GM19351 (cell line): Measurements from ENCODE around the gene ATP5F1A.

Source experiments
- ATAC-seq: cut with Tn5 transposase; IDR thresholded peaks from one replicate; pipeline ENCODE4 v1.9.1; 2021; ENCODE audit warnings: mild to moderate bottlenecking, moderate library complexity; ENCODE audit not compliant: unreplicated experiment

The ATP5F1A gene

GRCh38 chr18:46073474-46074331 lies 24.4 kb downstream of the ATP5F1A start:
- ATAC-seq = no peak

DNA sequence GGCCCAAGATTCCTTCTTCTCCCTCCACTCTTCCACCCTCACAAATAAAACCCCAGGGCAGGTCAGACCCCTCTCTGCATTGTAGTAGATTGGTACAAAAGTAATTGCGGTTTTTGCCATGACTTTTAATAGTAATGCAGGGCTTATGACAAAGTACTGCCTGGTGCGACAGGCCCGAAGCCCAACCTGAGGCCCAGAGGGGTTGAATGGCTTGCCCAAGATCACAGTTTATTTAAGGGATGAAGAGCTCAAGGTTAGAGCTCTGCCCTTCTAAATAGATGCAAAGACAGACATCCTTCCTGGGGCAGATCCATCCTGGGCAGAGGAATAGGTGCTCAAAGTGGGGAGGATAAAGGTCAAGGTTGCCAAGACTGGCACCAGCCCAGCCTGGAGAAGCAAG lies 25.1 kb downstream of the ATP5F1A start:
- no peak for ATAC-seq

DNA sequence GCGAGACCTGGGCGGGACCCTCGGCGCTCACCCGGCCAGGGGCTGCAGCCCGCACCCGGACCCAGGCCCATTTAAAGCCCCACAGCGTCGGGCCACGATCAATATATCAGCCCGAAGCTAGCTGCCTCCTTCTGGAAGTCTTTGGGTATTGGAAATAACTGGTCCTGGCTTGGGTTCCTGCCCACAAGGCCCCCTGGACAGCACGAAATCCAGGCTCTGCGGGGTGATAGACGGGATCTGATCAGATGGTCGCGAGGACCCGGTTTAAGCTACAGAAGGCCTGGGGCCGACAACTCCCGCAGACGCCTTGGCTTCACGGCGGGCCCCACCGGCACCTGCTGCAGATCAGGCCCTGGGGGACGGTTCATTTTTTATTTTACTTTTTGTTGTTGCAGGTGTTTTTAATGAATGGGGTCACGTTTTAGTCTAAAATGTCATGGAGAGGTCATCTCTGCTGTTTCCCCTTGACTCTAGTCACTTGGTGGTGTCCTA lies 25.7 kb downstream of the ATP5F1A start:
- ATAC-seq = no peak

- peak; percentile 49 for ATAC-seq
Observed at GRCh38 chr18:46071653-46072375, 26.3 kb downstream of the ATP5F1A start, which contains the start of gene PSTPIP2. Gene PSTPIP2 (minus strand): TSS chr18:46072260. CDS start chr18:46072188, 72 bp downstream.

DNA sequence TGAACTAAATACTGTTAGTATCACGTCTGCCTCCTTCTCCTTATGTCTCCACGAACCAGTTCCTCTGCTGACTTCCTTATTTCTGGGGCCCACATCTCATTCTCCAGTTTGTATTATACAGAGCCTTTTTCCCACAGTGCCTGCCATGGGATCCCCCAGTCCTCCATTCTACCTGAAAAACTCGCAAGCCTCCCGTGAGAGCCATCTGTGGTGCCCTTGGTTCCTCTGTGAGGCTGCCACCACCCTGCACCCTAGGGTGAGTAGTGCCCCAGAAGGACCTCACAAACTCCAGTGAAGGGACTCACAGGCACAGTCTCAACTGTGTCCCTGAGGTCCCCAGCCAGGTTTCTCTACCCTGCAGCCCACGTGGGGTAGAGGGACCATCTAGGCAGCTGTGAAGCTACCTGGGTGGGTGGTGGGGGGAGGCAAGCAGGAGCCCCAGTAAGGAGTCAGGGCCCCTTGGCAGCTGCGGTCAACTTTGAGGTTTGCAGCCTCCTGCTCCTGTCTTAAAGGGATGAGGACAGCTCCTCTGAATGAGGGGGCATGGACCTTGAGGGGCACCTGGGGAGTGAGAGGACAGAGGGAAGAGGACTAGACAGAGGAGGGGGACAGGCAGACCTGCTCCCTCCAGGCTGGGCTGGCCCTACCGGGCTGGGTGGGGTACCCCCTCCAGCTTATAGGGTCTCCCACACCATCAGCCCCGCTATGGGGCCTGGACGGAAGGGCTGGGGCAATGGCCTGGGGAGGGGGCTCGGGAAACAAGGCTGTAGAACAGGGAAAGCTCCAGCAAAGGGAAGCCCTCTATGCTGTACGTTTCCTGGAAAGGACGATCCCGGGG lies 27.1 kb downstream of the ATP5F1A start:
- ATAC-seq = no peak

GRCh38 chr18:46070232-46070631 lies 27.9 kb downstream of the ATP5F1A start:
- no peak for ATAC-seq

DNA sequence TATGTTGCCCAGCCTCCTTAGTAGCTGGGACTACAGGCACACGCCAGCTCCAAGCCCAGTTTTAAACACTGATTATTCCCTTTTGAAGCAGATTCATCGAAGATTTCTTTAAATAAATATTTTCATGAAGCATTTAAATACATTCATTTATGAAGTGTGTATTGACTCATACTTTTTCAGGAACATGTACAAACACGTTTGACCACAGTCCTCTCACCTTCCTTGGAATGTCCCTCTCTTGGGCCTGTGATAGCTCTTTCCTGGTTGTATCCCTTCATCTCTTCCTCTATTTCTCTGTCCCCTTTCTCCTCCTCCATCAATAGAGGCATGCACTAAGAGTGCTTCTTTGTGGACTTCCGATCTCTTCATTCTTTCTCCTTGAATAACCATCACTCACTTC lies 28.6 kb downstream of the ATP5F1A start:
- no peak for ATAC-seq

DNA sequence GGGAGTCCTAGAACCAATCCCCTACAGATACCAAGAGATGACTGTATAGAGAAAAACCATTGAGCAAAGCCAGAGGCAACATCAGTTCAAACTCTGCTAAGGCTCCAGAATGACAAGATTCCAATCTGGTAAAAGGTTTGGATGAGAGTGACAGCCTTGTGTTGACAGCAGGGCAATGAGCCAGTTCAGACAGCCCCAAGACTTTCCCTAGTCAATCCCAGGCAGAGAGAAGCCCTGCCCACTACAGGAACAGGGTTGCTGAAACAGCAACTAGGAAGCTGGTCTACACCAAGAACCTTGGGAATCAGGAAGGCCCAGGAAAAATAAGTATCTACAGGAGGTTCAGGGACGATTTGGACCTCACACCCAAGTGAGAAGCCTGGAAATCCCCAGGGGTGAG lies 29.3 kb downstream of the ATP5F1A start:
- ATAC-seq = no peak

DNA sequence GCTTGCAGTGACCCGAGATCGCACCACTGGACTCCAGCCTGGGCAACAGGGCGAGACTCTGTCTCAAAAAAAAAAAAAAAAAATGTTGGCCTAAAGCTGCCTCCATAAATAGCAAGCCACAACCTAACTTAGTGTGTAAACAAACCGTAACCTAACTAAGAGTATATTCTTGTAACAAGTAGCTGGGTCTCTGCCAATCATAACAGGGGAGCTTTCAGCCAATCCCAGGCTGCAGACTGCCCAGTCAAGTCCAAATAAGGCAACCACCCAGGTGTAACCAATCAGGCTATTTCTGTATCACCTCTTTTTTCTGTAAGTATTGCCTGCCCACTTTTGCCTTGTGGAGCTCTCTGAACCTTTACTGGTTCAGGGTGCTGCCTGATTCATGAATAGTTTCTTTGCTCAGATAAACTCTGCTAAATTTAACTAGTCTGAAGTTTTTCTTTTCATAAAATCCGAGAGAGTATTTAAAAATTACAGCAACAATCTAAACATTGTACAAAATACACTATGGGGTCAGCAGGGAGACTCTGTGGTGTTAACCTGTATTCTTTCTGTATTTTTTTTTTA lies 30.6 kb downstream of the ATP5F1A start:
- ATAC-seq = no peak

DNA sequence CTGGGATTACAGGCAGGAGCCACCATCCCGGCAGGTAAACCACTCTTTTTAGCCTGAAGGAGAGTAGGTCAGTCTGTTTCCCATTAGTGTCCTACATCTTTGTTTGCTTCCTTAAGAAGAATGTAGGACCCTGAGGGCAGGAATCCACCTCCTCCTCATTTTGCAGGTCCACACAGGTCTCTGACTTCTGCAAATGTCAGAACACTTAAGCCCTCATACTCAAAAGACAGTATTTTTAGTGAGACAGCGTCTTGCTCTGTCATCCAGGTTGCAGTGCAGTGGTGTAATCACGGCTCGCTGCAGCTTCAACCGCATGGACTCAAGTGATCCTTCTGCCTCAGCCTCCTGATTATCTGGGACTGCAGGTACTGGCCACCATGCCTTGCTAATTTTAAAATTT lies 35.3 kb downstream of the ATP5F1A start:
- ATAC-seq = no peak

GRCh38 chr18:46061796-46062195 lies 36.3 kb downstream of the ATP5F1A start:
- ATAC-seq = no peak

DNA sequence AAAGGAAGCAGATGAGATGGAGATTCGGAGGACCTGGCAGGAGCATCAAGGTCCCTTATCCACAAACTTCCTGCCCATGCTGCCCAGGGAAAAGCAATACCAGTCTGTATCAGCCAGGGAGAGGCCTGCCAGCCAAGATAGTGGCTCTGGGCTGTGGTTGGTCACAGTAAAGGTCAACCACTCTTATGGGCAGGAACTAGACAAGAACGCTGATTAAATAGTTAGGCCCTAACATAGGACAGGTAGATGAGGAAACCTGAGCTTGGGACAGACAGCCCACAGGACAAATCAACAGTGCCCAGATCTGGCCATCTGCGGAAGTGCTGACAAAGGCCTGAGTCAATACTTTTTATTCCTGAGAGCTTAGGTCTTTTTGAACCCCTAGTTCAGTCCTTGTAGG lies 36.7 kb downstream of the ATP5F1A start:
- no peak for ATAC-seq

- no peak for ATAC-seq
Observed at GRCh38 chr18:46060359-46060841, 37.7 kb downstream of the ATP5F1A start.

DNA sequence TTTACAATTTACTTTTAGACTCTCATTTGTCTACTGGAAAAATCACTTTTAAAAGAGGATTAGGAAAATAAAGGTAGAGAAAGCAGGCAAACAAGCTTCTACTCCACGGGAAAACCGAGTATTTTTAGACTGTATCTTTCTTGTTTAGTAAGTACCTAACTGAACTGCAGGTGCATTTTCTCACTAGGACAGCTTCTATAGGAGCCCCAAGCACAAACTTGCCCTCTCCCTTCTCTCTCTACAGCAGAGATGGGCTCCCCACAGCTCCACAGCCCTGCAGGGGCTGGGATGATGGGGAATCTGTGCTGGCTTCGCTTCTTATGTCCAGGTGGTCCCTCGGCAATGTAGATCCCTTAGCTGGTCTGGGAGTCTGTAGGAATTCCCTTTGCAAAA lies 42.3 kb downstream of the ATP5F1A start:
- ATAC-seq = peak; percentile 46

DNA sequence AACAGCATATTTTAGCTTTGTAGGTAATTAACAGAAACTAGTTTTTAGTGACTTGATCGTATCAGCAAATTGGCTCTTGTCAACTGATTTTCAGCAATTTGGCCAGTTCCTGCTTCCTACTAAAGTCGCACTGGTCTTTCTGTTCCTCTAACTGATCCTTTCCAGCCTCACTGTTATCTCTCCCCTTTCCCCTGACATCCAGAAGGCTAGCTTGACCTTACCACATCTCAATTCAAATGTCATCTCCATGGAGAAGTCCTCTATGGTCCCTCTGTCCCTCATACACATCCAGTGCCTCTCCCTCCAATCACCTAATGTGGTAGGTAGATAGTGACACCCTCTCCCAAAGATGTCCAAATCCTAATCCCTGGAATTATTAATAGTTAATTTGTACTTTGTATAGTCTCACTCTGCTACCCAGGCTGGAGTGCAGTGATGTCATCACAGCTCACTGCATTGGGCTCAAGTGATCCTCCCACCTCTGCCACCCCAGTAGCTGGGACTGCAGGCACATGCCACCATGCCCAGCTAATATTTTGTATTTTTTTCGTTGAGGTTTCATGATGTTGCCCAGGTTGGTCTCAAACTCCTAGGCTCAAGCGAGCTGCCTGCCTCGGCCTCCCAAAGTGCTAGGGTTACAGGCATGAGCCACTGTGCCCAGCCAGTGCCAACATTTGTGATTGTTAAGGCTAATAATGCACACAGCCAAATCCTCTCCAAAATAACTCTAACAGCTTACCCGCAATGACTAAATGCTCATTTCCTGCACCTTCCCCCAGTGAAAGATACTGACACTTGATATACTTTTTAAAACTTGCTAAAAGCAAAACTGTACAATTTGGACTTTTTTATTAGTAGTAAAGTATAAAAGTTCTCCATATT lies 42.9 kb downstream of the ATP5F1A start:
- peak; percentile 64 for ATAC-seq

GRCh38 chr18:46053368-46054095 lies 44.6 kb downstream of the ATP5F1A start:
- ATAC-seq = no peak

DNA sequence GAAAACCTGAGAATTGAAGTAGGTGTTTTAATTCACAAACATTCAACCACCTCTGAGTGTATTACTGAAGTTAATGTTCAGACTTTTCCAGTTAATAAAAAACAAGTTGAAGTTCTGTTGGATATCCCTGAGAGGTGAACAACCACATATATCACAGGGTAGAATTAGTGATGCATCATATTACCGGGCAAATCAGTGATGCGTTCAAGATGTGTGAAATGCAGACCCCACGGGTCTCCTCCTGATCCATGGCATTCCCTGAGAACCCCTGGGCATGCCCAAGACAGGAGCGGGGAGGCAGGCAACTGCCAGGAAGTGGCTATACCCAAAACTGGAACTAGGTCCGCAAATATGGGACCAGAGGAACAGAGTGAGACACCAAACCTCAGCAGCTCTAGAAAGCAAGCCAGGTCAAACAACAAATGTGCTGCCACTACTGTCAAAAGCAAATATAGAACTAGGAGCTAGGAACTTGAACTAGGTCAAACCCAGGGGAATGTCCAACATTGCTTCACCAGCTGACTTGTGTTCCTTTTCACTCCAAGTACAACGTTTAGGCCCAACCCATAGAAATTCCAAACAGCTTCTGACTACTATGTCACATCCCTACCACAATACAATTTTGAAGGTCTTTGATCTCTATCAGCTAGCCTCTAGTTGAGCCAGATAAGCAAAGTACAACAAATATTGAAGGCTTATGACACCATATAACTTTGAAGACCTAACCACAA lies 46.2 kb downstream of the ATP5F1A start:
- no peak for ATAC-seq

GRCh38 chr18:46050268-46050667 lies 47.8 kb downstream of the ATP5F1A start:
- no peak for ATAC-seq
